Neutrophil (primary cell): ENCODE measurements around the gene ARFGAP3.
A peak's percentile ranks its signal among the peaks of the same experiment; 100 is the strongest.

Experiments used
- H3K27ac ChIP-seq: fragments of 200-600 bp; sonication (generic); 2 replicates; pipeline ENCODE4 v1.5.1; 2016; ENCODE audit warnings: mild to moderate bottlenecking, moderate library complexity
- H3K27me3 ChIP-seq: fragments of 200-600 bp; sonication (generic); 2 replicates; pipeline ENCODE4 v1.6.0; 2016; ENCODE audit warnings: mild to moderate bottlenecking
- H3K36me3 ChIP-seq: fragments of 200-600 bp; sonication (generic); 2 replicates; pipeline ENCODE4 v1.5.1; 2017
- H3K4me1 ChIP-seq, 2 experiments: fragments of 200-600 bp in 1 of 2; sonication (generic) in 1 of 2; 1 replicate in 1 of 2; 2 replicates in 1 of 2; pipeline versions ENCODE4 v1.5.1 to v1.6.1; 2013 to 2016; ENCODE audit warnings: low read depth in 1 of 2, low read length in 1 of 2, mild to moderate bottlenecking in 1 of 2, moderate library complexity in 1 of 2; ENCODE audit not compliant: control insufficient read depth in 1 of 2, insufficient read depth in 1 of 2
- H3K4me3 ChIP-seq, 2 experiments: fragments of 200-600 bp in 1 of 2; sonication (generic) in 1 of 2; 1 replicate in 1 of 2; 2 replicates in 1 of 2; pipeline ENCODE4 v1.5.1; 2013 to 2016; ENCODE audit warnings: low read depth in 1 of 2, low read length in 1 of 2, mild to moderate bottlenecking in 1 of 2, moderate library complexity in 1 of 2
- H3K9me3 ChIP-seq: fragments of 200-600 bp; sonication (generic); 2 replicates; pipeline ENCODE4 v1.5.1; 2016
- TF ChIP-seq, protein P1 (sequence below): fragments of 200-600 bp; sonication (generic); IDR thresholded peaks from 2 replicates; pipeline ENCODE4 v1.5.1; 2016; ENCODE audit warnings: antibody characterized with exemption

Gene ARFGAP3

DNA sequence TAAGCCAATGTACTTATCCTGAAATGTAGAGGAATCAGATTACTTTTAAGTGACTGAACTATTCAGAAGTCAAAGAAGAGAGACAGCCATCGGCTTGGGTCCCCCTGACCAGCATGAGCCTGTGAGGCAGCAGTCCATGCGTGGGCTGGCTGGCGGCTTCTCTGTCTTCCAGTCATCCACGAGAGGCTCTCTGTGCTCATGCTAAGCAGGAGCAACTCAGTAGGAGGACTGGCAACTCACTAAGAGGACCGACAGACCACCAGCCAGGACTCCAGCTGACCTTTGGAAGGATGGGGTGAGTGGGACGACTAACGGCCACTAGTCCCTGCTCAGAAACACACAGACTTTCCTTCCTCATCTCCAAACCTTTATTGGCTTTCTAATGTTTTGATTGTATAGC lies 43.6 kb downstream of the ARFGAP3 start:
- Histone ChIP-seq H3K27me3 (no peaks in the 10 kb centered on the region), H3K36me3 (peaks cover 53% of the 10 kb centered on the region), H3K27ac (no peak overlapping the region), H3K4me3 (no peak overlapping the region), H3K9me3 (no peaks in the 10 kb centered on the region), H3K4me1 (peaks cover 12 to 13% of the 10 kb centered on the region in 2 experiments)
- TF ChIP-seq, protein P1, sequence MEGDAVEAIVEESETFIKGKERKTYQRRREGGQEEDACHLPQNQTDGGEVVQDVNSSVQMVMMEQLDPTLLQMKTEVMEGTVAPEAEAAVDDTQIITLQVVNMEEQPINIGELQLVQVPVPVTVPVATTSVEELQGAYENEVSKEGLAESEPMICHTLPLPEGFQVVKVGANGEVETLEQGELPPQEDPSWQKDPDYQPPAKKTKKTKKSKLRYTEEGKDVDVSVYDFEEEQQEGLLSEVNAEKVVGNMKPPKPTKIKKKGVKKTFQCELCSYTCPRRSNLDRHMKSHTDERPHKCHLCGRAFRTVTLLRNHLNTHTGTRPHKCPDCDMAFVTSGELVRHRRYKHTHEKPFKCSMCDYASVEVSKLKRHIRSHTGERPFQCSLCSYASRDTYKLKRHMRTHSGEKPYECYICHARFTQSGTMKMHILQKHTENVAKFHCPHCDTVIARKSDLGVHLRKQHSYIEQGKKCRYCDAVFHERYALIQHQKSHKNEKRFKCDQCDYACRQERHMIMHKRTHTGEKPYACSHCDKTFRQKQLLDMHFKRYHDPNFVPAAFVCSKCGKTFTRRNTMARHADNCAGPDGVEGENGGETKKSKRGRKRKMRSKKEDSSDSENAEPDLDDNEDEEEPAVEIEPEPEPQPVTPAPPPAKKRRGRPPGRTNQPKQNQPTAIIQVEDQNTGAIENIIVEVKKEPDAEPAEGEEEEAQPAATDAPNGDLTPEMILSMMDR: no peak

DNA sequence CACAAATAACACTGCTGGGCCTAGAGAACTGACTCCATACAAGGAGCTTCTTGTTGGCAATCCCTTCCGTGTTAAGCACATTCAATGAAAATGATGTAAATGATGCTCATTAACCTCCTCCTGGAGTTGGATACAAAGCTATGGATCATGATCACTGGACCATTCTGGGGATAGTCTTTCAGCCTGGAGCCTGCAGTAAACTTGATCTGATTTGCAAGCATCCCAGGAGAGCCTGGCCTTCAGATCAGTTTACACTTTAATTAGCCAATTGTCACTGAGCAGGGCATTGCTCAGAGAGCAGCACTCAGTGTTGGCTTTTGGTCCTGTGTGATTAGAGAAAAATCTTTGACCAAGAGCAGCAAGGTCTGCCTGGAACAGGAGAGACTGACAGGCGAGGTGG lies 45.6 kb downstream of the ARFGAP3 start:
- Histone ChIP-seq H3K4me1 (peaks cover 32 to 34% of the 10 kb centered on the region in 2 experiments), H3K27me3 (no peaks in the 10 kb centered on the region), H3K27ac (no peak overlapping the region), H3K36me3 (peaks cover 53% of the 10 kb centered on the region), H3K4me3 (no peak overlapping the region), H3K9me3 (no peaks in the 10 kb centered on the region)
- TF ChIP-seq, protein P1: no peak

DNA sequence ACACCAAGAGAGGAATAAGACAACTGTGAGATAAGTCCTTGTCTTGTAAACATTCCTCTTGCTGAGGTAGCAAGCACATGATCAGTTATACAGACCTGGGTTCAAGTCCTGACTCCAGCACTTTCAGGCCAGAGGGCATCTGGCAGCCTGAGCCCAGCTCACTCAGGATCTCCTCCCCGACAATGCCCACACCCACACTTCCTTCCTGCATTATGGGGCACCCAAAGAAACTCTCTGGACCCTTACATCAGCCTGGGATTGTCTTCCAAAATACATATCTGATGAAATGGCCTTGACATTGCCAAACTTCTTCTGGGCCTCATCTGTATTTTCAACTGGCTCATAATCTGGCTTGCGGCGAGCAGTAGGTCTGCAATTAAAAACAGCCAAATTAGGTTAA lies 48.6 kb downstream of the ARFGAP3 start:
- Histone ChIP-seq H3K36me3 (peaks cover 44% of the 10 kb centered on the region), H3K27me3 (no peaks in the 10 kb centered on the region), H3K27ac (peak overlapping the region; percentile 83), H3K4me1 (peaks cover 62 to 63% of the 10 kb centered on the region in 2 experiments), H3K9me3 (no peaks in the 10 kb centered on the region), H3K4me3 (no peak overlapping the region)
- TF ChIP-seq, protein P1: no peak

DNA sequence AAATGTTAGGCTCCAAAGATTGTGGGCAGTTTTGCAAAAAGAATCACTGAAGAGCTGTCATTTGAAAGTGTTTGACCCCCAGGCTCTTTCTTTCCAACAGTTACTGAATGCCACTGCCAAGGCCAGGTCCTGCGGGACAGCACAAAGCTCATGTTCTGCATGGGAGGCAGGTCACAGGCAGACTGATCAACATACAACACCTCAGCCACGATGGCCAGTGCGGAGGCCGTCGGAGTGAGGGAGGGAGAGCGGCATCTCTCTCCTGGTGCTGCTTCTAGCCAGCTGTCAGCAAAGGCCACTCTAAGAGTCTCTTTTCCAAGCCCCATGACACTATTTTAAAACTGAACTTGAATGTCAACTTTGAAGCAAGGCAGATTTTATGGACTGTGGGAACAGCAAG lies 49.9 kb downstream of the ARFGAP3 start:
- H3K27me3 ChIP-seq: no peaks in the 10 kb centered on the region
- no peaks in the 10 kb centered on the region for H3K9me3 ChIP-seq
- H3K4me1 ChIP-seq: peaks cover 71 to 72% of the 10 kb centered on the region in 2 experiments
- peak overlapping the region; percentile 83 for H3K27ac ChIP-seq
- no peak overlapping the region for H3K4me3 ChIP-seq
- TF ChIP-seq, protein P1: no peak
- H3K36me3 ChIP-seq: peaks cover 32% of the 10 kb centered on the region

DNA sequence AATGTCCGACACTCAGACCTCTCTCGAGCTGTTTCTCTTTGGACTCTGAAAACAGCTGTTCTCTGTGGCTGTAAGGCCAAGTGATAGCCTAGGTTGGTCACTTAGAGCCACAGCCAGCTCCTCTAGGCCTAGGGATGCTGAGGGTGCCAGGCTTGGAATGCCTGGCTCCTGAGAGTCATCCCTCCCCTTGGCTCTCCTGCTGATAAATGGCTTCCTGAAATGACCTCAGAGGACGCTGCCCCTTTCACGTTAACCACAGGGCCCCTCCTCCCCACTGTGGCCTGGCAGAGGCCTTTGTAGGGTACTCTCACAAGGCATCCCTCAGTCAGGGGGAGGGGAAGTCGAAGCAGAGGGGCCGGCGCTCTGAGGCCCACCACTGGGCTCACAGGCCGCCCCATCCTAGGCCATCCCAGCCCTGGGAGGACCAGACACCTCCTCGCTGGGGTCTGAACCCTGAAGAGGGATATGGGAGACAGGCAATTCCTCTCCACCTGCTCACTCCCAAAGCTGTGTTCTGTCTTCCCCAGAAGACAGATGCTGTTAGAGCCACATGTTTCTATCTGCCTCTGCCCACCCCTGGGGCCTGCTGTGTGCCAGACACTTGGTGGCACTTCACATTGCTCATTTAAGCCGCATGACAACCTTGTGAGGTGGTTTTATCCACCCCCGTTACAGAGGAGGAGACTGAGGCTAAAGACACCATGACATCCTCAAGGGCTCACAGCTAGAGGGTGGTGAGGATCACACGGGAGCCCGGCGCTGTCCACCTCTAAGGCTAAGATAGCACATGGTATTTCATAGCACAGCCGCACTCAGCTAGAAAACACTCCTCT lies 50.9 kb downstream of the ARFGAP3 start:
- no peak overlapping the region for H3K4me3 ChIP-seq
- no peaks in the 10 kb centered on the region for H3K27me3 ChIP-seq
- H3K4me1 ChIP-seq: peaks cover 72 to 78% of the 10 kb centered on the region in 2 experiments
- peak overlapping the region; percentile 83 for H3K27ac ChIP-seq
- TF ChIP-seq, protein P1: no peak
- no peaks in the 10 kb centered on the region for H3K9me3 ChIP-seq
- H3K36me3 ChIP-seq: peaks cover 34% of the 10 kb centered on the region
